IPS-20b (cell line): ENCODE results near the gene ROGDI.

Source experiments
- H3K27ac ChIP-seq: one replicate; pipeline ENCODE4 v1.5.1; 2013; ENCODE audit warnings: low read length
- H3K27me3 ChIP-seq: 2 replicates; pipeline ENCODE4 v1.6.1; 2013; ENCODE audit warnings: mild to moderate bottlenecking, low read length, inconsistent platforms; ENCODE audit not compliant: insufficient read depth
- H3K36me3 ChIP-seq: 2 replicates; pipeline ENCODE4 v1.6.1; 2013; ENCODE audit warnings: low read depth, mild to moderate bottlenecking, inconsistent platforms, low read length, moderate library complexity; ENCODE audit not compliant: insufficient read depth
- H3K4me1 ChIP-seq: 2 replicates; pipeline ENCODE4 v1.6.1; 2013; ENCODE audit warnings: mild to moderate bottlenecking, control low read depth, inconsistent platforms, low read length, moderate library complexity; ENCODE audit not compliant: insufficient read depth
- H3K4me3 ChIP-seq: 2 replicates; pipeline ENCODE4 v1.5.1; 2013; ENCODE audit warnings: mild to moderate bottlenecking, low read length, inconsistent platforms
- H3K9ac ChIP-seq: 2 replicates; pipeline ENCODE4 v1.6.1; 2013; ENCODE audit warnings: low read depth, mild to moderate bottlenecking, inconsistent platforms, low read length, moderate library complexity
- H3K9me3 ChIP-seq: 2 replicates; pipeline ENCODE4 v1.6.1; 2013; ENCODE audit warnings: mild to moderate bottlenecking, low read depth, low read length, inconsistent platforms; ENCODE audit not compliant: insufficient read depth

The ROGDI gene

GRCh38 chr16:4798456-4798855 is 4.0 kb downstream of the ROGDI start:
- no peak overlapping the region for H3K9ac ChIP-seq
- H3K4me3 ChIP-seq, result no peak overlapping the region
- H3K4me1 ChIP-seq, result peaks cover 9% of the 10 kb centered on the region
- no peaks in the 10 kb centered on the region for H3K27me3 ChIP-seq
- peaks cover 11% of the 10 kb centered on the region; the same call in 1 of the 2 replicates for H3K36me3 ChIP-seq
- H3K9me3 ChIP-seq, result no peaks in the 10 kb centered on the region
- no peak overlapping the region for H3K27ac ChIP-seq

- Histone ChIP-seq H3K4me1 (peaks cover 5% of the 10 kb centered on the region), H3K9ac (no peak overlapping the region), H3K36me3 (peaks cover 11% of the 10 kb centered on the region; the same call in 1 of the 2 replicates), H3K27ac (no peak overlapping the region), H3K9me3 (no peaks in the 10 kb centered on the region), H3K4me3 (no peak overlapping the region), H3K27me3 (no peaks in the 10 kb centered on the region)
These were observed 4.6 kb downstream of the ROGDI start for GRCh38 chr16:4797805-4798252.

GRCh38 chr16:4796982-4797804 is 5.2 kb downstream of the ROGDI start:
- H3K36me3 ChIP-seq, result peaks cover 11% of the 10 kb centered on the region; the same call in 1 of the 2 replicates
- peaks cover 5% of the 10 kb centered on the region for H3K4me1 ChIP-seq
- H3K9ac ChIP-seq, result no peak overlapping the region
- no peaks in the 10 kb centered on the region for H3K9me3 ChIP-seq
- no peaks in the 10 kb centered on the region for H3K27me3 ChIP-seq
- H3K4me3 ChIP-seq, result no peak overlapping the region
- H3K27ac ChIP-seq, result no peak overlapping the region

GRCh38 chr16:4795828-4796572 is 6.4 kb downstream of the ROGDI start:
- no peak overlapping the region for H3K4me3 ChIP-seq
- peaks cover 11% of the 10 kb centered on the region; the same call in 1 of the 2 replicates for H3K36me3 ChIP-seq
- no peaks in the 10 kb centered on the region for H3K27me3 ChIP-seq

GRCh38 chr16:4795181-4795827 is 7.1 kb downstream of the ROGDI start, which contains the start of gene SMIM22:
SMIM22 (plus strand) TSS chr16:4795369; CDS start chr16:4795735, 366 bp downstream.
- H3K9ac ChIP-seq, result no peak within 1 kb of the TSS
- no peaks in the 10 kb centered on the region for H3K9me3 ChIP-seq
- H3K36me3 ChIP-seq, result peaks cover 11% of the 10 kb centered on the region; the same call in 1 of the 2 replicates
- no peaks in the 10 kb centered on the region for H3K27me3 ChIP-seq
- H3K4me3 ChIP-seq, result no peak within 1 kb of the TSS
- H3K4me1 ChIP-seq, result no peaks in the 10 kb centered on the region
- no peak within 1 kb of the TSS for H3K27ac ChIP-seq

More at GRCh38 chr16:4795828-4796572, 6.4 kb downstream of the ROGDI start:
- peaks cover 2% of the 10 kb centered on the region for H3K4me1 ChIP-seq
- no peaks in the 10 kb centered on the region for H3K9me3 ChIP-seq
- no peak overlapping the region for H3K9ac ChIP-seq
- no peak overlapping the region for H3K27ac ChIP-seq

GRCh38 chr16:4792951-4793513 is 9.4 kb downstream of the ROGDI start:
- H3K4me1 ChIP-seq, result peaks cover 6% of the 10 kb centered on the region
- H3K36me3 ChIP-seq, result peaks cover 4% of the 10 kb centered on the region; the same call in 1 of the 2 replicates
- H3K9ac ChIP-seq, result no peak overlapping the region
- no peak overlapping the region for H3K4me3 ChIP-seq
- H3K27me3 ChIP-seq, result no peaks in the 10 kb centered on the region
- H3K27ac ChIP-seq, result no peak overlapping the region
- no peaks in the 10 kb centered on the region for H3K9me3 ChIP-seq

- Histone ChIP-seq H3K9me3 (no peaks in the 10 kb centered on the region), H3K9ac (no peak overlapping the region), H3K4me1 (peaks cover 8% of the 10 kb centered on the region), H3K4me3 (no peak overlapping the region), H3K27ac (no peak overlapping the region), H3K27me3 (no peaks in the 10 kb centered on the region), H3K36me3 (no peaks in the 10 kb centered on the region)
These were observed 11.6 kb downstream of the ROGDI start for GRCh38 chr16:4790871-4791270.

GRCh38 chr16:4790261-4790660 is 12.2 kb downstream of the ROGDI start:
- Histone ChIP-seq H3K4me3 (no peak overlapping the region), H3K9ac (no peak overlapping the region), H3K36me3 (no peaks in the 10 kb centered on the region), H3K27me3 (no peaks in the 10 kb centered on the region), H3K4me1 (peaks cover 8% of the 10 kb centered on the region), H3K9me3 (no peaks in the 10 kb centered on the region), H3K27ac (no peak overlapping the region)

- H3K9ac ChIP-seq, result no peak overlapping the region
- no peaks in the 10 kb centered on the region for H3K9me3 ChIP-seq
- H3K4me3 ChIP-seq, result no peak overlapping the region
- no peaks in the 10 kb centered on the region for H3K36me3 ChIP-seq
- H3K4me1 ChIP-seq, result peaks cover 8% of the 10 kb centered on the region
- no peak overlapping the region for H3K27ac ChIP-seq
- H3K27me3 ChIP-seq, result no peaks in the 10 kb centered on the region
These were observed 13.5 kb downstream of the ROGDI start for GRCh38 chr16:4788910-4789309.

- no peaks in the 10 kb centered on the region for H3K9me3 ChIP-seq
- no peak overlapping the region for H3K4me3 ChIP-seq
- no peak overlapping the region for H3K9ac ChIP-seq
- no peak overlapping the region for H3K27ac ChIP-seq
- H3K27me3 ChIP-seq, result no peaks in the 10 kb centered on the region
- peaks cover 8% of the 10 kb centered on the region for H3K4me1 ChIP-seq
- no peaks in the 10 kb centered on the region for H3K36me3 ChIP-seq
These were observed 13.9 kb downstream of the ROGDI start for GRCh38 chr16:4788489-4788889.
